SH-SY5Y (cell line): ENCODE data around the gene PGAP3.

ENCODE experiments used
- GATA2 ChIP-seq: IDR thresholded peaks from 2 replicates; pipeline ENCODE4 v1.6.1; 2011; ENCODE audit warnings: mild to moderate bottlenecking, low read depth, low read length
- GATA3 ChIP-seq: IDR thresholded peaks from 2 replicates; pipeline ENCODE4 v1.6.1; 2011; ENCODE audit warnings: low read depth, mild to moderate bottlenecking, low read length, moderate library complexity

Gene PGAP3

DNA sequence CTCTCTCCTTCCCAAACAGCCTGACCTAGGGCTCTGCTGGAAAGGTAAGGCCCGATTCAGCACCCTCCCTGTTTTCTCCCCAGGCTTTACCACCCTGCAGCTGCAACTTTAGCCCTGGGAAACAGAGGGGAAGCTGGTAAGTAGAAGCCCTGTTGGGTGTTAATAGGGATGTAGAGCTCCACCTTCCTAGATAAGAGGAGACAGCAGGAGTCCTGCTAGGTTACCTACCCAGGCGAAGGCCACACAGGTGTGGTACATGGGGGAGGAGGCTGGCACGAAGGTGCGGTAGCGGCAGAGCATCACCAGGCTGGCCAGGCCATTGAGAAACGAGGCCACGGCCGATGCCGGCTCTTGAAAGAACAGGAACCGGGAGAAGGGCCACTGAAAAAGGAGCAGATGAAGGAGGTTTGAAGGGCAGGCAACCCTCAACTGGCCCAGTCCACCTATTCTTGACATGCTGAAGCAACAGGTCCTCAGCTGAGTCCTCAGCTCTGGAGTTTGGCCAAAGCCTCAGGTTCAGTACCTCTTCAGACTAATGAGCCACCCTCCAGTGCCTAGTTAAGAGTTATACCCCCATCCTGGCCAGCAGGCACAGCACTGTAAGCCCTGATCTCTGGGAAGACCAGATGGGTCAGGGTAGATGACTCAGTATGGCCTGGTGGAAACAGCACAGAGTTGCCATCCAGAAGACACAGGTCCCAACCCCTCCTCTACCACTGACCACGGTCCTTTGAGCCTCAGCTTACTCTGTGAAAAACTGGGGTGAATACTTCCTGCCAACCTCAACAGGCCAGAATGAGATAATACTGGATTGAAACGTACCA, 3.3 kb downstream of the PGAP3 start:
- TF ChIP-seq GATA2 (no peak), GATA3 (no peak)

DNA sequence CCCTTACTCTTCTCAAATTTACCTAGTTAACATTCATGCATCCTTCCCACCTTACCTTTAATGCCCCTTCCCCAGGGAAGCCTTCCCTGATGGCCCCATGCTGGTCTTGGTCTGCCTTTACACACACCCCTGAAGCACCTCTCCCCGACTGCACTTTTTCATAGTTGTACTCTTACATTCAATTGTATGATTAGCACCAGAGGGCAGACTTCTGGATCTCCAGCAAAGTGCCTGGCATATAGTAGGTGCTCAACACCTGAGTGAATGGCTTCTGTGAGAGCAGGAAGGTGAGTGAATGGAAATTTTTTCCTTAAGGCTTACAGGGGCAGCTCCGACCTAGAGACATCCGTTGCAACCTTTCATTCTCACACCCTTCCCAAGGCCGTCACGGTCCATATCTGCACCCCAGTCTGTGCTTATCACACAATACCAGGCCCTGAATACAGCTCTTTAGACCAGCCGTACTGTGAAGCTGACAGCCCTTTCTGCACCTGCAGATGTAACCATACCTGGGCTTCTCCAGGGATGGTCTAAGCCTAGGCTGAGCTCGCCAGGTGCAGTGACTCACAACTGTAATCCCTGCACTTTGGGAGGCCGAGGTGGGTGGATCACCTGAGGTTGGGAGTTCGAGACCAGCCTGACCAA, 4.4 kb downstream of the PGAP3 start:
- TF ChIP-seq GATA2 (no peak), GATA3 (no peak)

DNA sequence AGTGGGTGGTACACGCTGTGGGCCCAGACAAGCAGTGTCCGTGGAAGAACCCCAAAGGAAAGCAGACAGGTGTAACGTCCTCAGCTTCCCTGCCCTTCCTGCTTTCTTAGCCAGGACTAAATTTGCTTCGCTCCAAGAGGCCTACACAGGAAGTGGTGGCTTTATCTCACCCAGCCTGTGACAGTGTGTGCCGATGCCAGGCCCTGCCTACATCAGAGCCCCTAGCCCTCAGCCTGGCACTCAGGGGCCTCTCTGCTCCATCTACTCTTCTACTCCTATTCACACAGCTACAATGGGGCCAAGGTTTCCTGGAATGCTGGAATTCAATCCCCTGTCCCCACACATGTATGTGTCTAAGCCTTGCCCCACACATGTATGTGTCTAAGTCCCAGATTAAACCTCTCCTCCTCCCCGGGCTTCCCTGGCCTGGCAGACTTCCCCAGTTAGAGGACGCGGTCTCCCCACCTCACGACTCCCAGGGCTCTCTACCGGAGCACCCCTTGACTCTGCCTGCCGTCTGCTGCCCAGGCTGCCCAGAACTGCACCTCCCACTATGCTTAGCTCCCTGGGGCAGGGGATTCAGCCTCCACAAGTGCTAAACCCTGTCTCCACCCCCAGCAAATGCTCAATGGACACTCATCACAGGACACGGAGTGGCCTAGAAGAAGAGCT, 8.2 kb downstream of the PGAP3 start:
- TF ChIP-seq GATA3: no peak

DNA sequence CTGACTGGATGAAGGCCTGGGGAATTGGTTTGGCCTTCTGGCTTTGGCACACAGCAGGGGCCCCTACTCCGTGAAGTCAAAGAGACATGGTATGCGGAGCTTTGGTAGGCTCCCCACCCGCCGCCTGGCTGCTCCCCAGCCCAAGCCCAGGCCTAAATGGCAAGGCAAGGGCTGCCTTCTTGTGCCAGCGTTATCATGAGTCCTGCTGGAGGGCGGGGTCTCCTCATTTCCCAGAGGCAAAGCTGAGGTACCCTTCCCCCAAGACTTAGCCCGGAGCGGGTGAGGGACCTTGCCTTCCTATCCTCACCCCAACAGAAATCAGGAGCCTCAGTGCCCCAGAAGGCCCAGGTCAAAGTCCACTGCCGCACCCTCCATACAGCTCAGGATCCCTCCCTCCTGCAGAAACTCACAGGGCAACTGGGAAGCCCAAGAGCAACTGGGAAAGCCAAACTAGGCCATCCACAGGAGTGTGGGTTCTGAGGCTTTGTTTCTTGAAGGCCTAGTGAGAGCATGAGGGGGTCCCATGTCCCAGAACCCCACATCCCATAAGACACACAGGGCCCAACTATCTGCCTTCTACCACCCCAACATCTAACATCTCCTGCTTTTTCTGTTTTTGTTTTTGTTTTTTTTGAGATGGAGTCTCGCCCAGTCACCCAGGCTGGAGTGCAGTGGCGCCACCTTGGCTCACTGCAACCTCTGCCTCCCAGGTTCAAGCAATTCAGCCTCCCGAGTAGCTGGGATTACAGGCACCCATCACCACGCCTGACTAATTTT, 9.3 kb downstream of the PGAP3 start:
- TF ChIP-seq GATA2: no peak
- no peak for TF ChIP-seq GATA3

DNA sequence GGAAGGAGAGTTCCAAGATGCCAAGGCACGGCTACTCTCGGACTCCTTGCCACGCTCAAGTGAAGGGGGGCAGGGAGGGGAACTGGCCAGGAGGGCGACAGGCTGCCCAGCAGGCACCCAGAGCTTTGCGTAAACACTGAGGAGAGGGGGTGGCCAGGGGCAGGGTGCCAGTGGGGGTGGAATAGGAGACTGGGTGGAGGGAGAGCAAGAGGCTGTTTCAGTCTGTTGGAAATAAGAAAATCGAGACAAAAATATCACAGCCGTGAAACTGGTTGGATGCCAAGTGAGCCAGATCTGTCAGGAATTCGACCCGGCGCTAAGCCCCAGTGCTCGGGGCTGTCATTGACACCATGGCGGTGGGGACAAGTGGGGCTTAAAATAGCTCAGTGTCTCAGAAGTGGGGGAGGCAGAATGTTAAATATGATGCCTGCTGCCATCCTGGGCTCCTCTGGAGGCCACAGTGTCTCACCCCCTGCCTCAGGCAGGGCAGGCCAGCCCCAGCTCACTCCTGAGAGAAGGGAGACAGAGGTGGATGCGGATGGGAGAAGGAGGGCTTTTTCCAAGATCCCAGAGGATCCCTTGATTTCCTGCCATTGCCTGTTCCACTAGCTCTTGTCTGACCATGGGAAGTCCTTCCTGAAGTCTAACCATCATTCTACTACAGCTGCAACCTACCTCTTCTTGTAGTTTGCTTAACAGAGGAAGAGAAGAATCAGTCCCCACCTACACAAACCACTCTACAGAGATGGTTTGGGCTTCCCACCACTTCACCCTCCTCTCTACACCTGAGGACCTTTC, 10.1 kb downstream of the PGAP3 start:
- TF ChIP-seq GATA3 (no peak), GATA2 (no peak)

DNA sequence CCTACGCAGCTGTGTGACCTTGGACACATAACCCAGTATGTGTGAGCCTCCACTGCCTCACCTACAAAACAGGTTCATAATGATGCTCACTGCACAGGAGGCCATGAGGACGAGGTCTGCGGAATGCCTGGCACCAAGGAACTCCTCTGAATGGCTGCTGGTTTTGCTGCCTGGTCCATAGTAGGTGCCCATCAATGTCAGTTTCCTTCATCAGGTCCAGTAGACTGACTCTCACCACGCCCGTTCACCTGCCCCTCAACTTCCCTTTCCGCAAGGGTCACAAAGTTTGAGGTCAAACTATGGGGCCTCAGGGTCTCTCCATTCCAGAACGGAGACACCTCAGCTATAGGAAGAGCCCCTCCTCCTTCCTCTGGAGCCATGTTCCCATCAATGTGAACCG, 10.8 kb downstream of the PGAP3 start:
- TF ChIP-seq GATA3 (no peak), GATA2 (no peak)

DNA sequence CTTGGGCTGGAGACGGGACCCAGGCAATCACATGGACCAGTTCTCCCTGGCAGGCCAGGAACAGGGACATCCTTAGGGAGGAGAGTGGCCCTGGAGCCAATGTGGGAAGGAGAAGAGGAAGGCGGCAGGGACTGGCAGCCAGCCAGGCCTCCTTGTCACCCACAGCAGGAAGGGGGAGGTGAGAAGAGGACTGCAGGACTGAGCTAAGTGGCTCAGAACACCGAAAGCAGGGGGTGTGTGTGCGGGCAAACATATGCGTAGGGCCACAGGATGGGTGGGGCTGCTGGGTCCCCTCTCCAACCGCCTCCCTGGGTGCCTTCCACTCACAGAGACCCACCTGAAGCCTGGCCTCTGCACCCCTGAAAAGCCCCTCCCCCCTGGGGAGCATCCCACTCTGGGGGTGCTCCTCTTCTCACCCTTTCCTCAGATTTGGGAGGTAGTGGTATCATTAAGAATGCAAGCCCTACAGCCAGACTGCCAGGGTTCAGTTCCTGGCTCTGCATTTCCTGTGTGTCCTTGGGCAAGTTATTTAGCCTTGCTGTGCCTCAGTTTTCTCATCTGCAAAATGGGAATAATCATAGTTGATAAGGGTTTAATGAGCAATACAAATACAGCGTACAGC, 11.5 kb downstream of the PGAP3 start:
- TF ChIP-seq GATA2 (no peak), GATA3 (no peak)

DNA sequence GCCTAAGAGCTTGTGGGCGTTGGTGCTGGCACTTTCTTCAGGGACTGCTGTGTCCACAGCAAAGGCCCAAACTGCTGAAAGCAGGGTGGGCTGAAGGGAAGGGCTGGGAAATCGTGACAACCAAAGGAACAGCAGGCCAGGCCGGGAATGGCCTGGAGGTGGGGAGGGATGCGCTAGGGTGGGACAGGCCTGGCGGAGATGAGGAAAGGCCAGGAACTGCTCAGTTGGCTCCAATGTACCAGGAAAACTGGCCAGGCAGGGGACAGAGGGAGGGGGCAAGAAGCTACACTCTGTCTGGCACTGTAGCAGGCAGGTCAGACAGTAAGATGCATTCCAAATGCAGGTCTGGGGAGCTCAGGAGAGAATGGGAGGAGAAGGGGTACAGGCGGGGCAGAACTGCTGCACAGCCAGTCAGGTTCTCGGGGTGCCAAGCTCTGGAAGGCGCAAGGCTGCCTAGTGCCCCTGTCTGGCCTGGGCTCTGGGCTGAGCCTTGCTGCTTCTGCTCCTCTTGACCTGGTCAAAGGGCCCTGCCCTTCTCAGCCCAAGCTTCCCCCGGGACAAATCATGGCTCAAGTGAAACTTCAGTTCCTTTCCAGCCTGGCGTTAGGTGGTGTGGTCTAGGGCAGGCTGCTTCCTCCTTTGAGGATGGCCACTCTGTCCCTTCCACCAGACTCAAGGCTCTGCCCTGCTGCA, 12.3 kb downstream of the PGAP3 start:
- no peak for TF ChIP-seq GATA2
- TF ChIP-seq GATA3: no peak

DNA sequence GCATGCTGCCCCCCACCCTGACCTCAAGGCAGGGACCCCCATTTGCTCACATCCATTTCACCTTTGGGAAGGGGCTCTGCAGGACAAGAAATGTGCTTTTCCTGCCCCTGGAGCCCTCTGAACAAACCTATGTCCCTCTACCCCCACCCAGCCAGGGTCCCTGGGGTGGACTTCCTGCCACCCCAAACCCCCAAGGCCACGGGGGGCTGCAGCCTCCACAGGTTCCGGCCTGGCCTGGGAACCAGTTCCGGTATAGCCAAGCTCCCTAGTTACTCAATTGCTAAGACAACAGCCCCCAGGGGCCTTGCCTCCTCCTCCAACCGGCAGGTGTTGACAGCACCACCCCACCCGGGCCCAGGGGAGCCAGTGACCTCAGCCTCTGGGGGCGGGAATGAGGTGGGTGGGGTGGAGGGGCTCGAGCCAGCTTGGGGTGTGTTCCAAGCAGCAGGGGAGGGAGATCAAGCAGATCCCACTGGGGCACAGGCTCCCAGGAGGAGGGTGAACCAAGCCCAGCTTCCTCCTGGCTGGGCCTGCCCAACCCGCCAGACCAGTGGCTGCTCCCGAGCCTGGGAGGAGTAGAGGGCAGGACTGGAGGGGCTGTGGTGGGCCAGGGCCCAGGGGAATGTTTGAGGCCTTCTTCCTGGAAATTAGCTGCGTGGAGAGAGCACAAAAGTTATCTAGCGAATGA, 13.0 kb downstream of the PGAP3 start:
- TF ChIP-seq GATA2: no peak
- TF ChIP-seq GATA3: no peak

DNA sequence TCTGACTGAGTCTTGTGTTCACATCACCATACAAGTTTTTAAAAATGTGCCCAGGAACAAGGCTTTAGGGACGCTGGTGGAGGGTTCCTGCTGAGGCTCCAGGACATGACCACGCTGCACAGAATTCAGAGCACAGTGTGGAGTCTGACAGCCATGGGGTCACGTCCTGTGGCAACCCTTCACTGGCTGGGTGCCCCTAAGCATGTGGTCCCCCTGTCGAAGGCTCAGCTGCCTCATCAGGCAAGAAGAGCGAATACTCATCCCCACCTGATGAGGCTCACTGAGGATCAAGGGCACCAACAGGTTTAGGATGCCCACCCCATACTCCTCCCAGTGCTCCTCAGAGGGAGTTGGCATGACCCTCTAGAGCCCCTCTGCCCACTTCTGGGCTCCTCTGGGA, 13.7 kb downstream of the PGAP3 start:
- TF ChIP-seq GATA3: no peak
- TF ChIP-seq GATA2: no peak

DNA sequence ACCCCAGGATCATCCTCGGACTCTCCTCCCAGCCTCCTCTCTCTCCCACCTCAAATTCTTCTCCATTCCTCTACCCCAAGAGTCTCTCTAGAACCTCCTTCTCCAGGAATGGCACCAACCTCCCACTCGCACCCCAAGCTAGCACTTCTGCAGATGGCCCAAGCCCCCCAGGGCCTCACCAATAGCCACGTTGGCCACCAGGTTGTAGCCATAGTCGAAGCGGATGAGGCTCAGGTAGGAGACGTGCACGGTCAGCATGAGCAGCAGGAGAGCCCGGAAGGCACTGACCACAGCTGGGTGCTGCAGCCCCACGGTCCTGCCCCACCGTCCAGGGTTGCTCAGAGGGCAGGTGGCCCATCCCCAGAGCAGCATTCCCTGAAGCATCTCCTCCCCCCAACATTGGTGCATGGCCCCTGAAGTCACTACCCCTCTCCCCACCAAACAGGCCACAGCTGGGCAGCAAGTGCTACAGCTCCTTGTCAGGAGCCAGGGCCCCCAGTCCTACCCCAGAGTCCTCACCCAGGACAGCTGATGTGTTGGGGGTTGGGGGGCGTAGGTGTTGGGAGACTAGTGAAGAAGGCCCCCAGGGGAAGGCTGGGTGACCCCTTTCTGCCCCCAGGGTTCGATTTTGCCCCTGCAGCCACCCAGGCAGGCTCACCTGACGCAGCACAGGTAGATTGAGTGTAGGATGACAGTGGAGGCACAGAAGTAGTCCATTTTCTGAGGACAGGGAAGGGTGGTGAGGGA, 14.3 kb downstream of the PGAP3 start:
- TF ChIP-seq GATA3 (no peak), GATA2 (no peak)
